Fibroblast of pulmonary artery (primary cell): Measurements from ENCODE around the gene ABCC3.

ENCODE experiments used
- DNase-seq: peaks from one replicate; pipeline ENCODE4 v3.0.0-alpha.2; 2010; ENCODE audit warnings: low read depth
- H3K4me3 ChIP-seq: replicated peaks from 2 replicates; pipeline ENCODE4 v1.5.1; 2011; ENCODE audit warnings: low read depth, mild to moderate bottlenecking, control low read depth, low read length, moderate library complexity
- TF ChIP-seq, protein P1 (sequence below): IDR thresholded peaks from 2 replicates; pipeline ENCODE4 v1.5.1; 2011; ENCODE audit warnings: mild to moderate bottlenecking, control low read depth, low read length, inconsistent platforms; ENCODE audit errors: missing control alignments

ABCC3 gene

DNA sequence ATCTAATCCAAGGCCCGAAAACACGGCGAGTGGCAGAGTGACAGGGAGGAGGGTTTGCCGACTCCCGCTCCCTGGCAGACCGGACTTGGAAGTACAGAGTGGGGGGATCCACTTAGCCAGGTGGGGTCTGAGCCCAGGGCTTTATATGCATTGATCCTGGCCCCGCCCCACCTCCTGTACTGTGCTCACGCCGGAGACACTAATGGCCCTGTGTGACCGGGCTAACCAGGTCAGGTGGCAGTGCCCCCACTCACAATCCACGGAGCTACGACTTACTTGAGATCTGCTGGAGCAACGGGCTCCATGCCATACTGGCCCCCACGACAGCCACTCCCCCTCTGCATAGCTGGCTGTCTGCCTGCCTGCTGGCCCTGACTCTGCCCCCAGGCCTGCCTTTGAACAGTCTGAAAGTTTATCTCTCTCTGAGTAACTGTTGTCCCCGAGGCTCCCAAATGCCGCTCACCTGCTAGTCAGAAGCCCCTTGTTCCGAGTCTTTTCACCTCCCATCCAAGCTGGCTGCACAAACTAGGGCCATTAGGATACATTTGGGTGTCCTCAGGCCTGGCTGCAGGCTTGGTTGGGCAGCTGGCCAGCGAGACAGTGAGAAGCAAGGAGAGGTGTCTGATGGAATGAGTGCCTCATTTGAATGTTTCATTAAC lies 46.2 kb upstream of the ABCC3 start:
- TF ChIP-seq, protein P1, sequence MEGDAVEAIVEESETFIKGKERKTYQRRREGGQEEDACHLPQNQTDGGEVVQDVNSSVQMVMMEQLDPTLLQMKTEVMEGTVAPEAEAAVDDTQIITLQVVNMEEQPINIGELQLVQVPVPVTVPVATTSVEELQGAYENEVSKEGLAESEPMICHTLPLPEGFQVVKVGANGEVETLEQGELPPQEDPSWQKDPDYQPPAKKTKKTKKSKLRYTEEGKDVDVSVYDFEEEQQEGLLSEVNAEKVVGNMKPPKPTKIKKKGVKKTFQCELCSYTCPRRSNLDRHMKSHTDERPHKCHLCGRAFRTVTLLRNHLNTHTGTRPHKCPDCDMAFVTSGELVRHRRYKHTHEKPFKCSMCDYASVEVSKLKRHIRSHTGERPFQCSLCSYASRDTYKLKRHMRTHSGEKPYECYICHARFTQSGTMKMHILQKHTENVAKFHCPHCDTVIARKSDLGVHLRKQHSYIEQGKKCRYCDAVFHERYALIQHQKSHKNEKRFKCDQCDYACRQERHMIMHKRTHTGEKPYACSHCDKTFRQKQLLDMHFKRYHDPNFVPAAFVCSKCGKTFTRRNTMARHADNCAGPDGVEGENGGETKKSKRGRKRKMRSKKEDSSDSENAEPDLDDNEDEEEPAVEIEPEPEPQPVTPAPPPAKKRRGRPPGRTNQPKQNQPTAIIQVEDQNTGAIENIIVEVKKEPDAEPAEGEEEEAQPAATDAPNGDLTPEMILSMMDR, result no peak
- DNase-seq, result no peak
- H3K4me3 ChIP-seq, result no peak overlapping the region

DNA sequence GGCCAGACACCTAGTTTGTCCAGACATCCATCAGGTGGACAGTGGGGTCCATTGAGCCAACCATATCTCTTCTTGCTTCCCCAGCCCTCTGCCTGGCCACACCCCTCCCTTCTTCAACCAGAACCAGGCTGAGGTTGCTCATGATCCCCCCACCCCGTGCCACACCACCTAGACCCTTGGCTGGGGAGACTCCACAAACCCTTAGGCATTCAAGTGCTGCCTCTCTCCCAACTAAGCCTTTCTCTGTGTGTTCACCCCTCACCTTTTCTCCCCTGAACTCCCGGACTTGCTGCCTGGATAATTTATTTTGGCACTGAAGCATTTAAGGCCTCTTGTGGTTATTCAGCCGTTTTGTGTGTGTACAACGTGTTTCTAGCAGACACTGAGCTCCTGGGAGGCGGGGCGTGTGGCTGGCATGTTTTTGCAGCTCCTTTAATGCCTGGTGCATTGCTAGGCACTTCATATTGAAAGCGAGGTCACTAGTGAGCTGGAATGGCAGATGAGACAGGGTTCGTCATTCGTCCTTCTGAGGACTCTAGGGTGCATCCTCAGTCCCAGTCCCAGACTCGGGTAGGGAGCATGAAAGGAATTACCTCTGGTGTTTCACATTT lies 45.5 kb upstream of the ABCC3 start:
- TF ChIP-seq, protein P1, result no peak

DNA sequence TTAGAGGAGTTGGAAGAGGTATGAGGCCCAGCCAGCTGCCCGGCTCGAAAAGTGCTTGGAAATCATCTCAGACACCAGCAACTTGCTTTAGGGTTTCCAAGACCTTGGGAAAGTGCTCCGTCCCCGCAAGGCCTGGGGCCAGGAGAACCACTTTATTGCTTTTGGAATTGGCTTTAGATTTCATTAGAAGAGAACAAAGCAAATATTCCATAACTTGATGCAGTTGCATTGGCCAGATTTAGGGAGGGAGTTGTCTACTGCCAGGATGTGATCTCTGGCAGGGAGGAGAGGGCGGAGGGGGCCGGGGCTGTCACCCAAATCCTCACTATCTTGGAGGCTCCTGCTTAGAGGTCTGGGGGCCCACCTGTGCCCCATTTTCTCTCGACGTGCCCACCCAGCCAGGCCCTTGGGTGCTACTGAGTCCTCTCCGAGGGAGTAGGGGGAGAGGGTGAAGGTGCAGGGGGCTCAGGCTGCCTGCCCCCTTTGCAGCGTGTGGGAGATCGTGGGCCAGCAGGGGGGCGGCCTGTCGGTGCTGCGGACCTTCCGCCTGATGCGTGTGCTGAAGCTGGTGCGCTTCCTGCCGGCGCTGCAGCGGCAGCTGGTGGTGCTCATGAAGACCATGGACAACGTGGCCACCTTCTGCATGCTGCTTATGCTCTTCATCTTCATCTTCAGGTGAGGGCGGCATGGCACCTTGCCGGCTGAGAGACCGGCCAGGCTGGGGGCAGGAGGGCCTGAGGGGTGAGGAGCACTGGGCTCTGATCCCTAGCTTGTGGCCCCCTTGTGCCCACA lies 43.5 kb upstream of the ABCC3 start:
- H3K4me3 ChIP-seq, result no peak overlapping the region
- TF ChIP-seq, protein P1, result no peak
- no peak for DNase-seq

More for the DNA sequence above, 45.5 kb upstream of the ABCC3 start:
- no peak overlapping the region for H3K4me3 ChIP-seq
- DNase-seq, result no peak

DNA sequence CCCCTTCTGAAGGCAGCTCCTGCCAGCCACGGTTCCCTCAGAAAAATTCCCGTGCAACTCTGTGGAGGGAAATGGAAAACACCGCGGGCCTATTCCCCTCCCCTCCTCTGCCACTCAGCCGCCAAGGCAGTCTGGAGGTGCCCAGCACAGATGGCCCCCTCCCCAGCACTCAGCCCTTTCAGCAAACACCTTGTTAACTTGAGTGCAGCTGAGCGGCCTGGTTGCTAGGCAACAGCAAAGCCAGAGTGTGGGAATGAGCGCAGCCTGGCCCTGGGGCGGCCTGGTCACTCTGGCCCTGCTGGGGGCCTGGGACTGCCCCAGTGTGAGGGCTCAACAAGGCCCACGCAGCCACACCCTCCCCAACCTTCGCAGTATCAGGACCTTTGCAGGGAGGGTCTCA lies 41.4 kb upstream of the ABCC3 start:
- no peak for DNase-seq
- no peak overlapping the region for H3K4me3 ChIP-seq
- TF ChIP-seq, protein P1, result no peak

DNA sequence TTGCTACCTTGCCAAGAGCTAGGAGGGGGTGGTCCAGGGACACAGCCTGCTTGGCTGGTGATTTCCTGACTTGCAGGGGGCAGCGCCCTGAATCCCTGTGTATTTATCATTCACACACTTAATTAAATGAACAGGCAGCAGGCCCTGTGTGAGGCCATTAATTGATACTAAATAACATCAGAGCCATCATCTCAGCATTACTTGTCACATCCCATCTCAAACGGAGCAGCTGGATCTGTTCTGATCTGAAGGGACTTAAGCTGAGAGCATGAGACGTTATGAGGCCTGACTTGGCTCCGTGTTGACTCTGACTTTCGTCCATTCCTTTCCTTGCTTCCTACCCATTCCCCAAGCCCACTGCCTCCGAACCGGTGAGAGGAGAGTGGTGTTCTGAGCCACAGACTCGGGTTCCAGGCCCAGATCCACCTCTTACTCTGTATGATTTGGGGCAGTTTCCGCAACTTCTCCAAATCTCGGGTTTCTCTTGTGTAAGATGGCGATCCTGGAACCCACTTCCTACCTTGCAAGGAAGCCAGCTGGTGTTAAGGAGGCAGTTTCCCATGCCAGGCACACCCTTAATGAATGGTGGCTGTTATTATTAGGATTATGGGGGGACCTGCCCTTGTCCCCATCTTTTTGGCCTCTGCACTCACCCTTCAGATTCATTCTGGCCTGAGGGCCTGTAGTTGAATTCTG lies 40.4 kb upstream of the ABCC3 start:
- H3K4me3 ChIP-seq, result no peak overlapping the region
- TF ChIP-seq, protein P1, result no peak
- no peak for DNase-seq

DNA sequence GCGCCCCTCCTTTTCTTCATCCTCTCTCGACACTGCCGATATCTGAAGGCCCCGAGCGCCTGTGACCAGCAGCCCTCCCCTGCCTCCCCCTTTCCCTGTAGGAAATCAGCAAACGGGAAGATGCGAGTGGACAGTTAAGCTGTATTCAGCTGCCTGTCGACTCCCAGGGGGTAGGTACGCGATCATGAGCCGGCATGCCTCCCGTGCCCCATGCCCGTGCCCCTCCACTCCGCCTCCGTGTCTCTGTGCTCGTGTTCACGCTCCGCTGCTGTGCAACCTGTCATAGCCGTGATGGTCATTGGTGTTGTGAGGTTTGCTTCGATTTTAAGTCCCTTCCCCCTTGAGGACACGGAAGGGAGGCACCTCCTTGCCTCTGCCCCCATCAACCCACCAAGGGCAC lies 39.8 kb upstream of the ABCC3 start:
- no peak overlapping the region for H3K4me3 ChIP-seq
- TF ChIP-seq, protein P1, result no peak
- no peak for DNase-seq
